ENCODE data around the gene CBR3.
A peak's percentile ranks its signal among the peaks of the same experiment; 100 is the strongest.

Gene CBR3

DNA sequence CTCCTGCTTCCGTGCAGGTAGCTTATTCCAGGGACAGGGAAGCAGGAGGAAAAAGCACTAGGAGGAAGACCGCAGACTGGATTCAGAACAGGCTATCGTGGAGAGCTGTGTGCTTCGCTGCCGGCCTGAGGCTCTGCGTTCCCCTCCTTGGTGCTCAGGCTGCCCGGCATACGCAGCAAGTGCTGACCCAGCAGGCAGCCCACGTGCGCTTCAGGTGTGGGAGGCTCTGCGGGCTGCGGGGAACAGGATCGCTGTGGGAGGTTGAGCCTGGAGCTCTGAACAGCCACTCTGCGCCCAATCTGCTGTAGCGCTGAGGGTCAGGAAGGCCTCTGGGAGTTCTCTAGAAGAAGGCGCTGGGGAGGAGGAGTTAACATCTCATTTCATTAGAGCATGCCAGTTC lies 49.7 kb downstream of the CBR3 start:
- no peak for DNase-seq
- no peak for ATAC-seq

DNA sequence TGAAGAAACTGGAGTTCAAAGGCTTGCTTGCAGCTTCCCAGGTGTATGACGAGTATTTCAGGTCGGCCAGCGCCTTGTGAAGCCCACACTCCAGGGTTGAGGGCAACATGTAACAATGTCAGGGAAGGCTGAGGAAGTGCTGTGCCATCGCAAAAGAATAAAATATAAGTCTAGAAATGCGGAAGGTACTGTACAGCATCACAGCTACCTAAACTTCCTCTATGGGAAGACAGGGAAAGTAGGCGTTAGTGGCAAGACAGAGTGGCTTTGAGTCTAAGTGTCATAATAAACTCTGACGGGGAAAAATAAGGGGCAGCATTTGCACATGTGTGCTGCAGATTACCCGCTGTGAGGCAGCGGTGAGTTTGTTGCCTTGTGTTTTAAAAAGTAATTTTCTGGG lies 50.6 kb downstream of the CBR3 start:
- DNase-seq, result no peak

DNA sequence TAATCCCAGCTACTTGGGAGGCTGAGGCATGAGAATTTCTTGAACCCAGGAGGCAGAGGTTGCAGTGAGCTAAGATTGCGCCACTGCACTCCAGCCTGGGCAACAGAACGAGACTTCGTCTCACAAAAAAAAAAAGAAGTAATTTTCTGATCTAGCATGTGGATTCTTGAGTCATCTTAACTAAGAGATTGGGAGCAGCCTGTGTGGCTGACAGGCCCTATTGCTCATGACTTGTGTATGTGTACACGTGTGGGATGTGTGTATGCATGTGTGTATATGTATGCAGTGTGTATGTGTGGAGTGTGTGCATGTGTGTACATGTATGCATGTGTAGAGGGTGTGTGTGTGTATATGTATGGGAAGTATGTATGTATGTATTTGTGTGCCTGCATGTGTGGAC lies 51.2 kb downstream of the CBR3 start:
- ATAC-seq (no peak), DNase-seq (no peak)

More for the DNA sequence above, 50.6 kb downstream of the CBR3 start:
- no peak for ATAC-seq

DNA sequence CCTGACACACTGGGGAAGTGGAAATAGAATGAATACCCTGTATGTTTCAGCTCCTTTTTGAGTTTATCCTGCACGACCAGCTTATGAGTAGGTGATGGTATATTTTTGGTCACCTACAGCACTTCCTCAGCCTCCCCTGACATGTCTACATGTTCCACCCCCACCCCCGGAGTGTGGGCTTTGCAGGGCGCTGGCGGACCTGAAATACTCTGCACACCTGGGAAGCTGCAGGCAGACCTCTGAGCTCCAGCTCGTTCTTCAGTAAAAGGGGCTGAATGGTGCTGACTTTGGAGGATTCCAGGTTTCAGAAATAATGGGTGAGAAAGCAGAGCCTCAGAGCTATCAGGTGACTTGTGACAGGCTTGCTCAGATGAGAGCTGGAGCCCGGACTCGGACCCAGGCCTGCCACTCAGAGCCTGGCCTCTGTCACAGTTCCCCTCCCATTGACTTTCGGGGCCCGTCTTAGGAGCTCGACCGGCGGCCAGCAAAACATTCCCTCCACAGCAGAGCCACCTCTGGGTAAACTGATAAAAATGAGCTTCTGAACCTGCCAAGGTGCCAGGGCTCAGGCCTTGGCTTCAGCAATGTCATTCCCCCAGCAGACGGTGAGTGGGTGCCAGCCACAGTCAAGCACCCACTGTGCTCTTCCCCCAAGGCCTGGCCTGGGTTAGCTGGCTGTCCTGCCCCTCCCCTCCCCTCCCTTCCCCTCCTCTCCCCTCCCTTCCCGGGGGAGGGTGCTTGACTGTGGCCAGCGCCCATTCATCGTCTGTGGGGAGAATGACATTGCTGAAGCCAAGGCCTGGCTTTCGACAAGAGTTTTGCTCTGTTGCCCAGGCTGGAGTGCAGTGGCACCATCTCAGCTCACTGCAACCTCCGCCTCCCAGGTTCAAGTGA lies 51.9 kb downstream of the CBR3 start:
- no peak for DNase-seq
- ATAC-seq, result peak; percentile 9

DNA sequence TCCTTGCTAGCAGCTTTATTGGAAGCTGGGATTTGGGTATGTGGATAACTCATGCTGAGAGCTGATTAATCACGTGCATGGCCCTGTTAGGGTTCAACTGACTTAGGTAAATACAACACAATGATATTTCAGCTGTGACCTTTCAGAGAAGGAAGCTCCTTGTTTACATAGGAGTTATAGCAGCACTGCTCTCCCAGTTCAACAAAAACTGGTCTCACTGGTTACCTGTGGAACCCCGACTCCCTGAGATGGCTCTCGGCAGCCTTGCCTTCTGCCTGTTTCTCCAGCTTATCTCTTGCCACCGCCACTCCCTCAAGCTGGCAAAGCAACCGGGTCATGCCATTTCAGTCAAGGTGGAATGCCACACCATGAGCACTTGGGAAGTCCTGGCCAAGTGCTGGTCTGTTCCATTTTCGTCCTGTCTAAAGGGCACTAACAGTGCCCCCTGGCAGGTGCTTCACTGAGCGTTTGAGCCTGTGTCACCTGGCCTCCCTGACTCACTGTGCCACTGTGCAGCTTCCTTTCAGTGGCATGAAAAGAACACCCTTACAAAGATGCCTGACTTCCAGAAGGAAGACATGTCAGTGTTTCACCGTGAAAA lies 53.3 kb downstream of the CBR3 start:
- ATAC-seq (no peak), DNase-seq (no peak)

DNA sequence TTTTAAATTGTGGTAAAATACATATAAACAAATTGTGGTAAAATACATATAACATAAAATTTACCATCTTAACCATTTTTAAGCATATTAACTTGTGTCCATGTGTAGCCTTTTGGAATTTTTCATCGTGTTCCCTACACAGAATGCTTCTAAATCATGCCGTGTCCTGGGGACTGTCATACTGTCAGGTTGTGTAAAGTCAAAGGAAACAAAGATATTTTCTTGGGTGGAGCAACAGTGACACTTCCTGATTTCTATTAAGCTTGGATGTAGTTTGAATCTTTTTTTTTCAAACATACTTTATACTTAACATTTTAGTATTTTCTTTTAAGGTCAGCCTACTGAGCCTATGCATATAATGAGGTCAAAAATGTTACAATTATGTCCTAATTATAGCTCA lies 54.1 kb downstream of the CBR3 start:
- no peak for ATAC-seq
- no peak for DNase-seq

DNA sequence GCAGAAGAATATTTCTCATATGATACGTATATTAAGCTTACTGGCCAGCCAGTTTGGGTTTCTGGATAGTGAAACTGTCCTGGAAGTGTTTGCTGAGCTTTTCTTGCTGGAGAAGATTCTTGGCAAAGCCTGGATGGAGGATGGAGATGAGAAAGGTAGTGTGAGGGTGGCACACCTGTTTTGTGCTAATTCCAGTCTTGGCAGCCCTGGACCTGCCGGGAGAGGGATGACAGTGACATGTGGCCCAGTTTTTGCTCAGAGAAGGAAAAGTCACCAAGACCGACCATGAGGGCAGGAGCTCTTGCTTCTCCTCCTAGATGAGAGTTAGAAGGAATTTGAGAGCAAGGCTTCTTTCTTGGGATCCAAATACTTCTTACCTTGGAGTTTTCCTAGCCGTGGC lies 55.9 kb downstream of the CBR3 start:
- no peak for ATAC-seq
- no peak for DNase-seq

DNA sequence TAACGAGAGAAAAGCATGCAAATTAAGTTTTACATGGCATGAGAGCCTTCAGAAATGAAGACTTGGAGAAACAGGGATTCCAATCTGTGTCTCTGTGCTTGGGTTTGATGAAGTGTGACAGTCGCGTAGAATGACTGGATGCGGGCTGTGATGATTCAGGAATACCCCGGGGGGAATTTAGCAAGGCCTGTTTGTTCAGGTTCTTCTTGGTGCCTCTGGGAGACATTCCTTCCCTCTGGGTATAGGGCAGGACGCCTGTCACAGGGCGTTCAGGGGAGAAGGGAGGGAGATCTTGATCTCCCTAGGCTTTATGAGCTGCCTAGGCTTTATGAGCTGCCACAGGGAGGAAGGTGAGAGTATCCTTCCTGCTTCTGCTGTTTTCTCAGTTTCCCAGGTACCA lies 58.3 kb downstream of the CBR3 start:
- ATAC-seq, result no peak

DNA sequence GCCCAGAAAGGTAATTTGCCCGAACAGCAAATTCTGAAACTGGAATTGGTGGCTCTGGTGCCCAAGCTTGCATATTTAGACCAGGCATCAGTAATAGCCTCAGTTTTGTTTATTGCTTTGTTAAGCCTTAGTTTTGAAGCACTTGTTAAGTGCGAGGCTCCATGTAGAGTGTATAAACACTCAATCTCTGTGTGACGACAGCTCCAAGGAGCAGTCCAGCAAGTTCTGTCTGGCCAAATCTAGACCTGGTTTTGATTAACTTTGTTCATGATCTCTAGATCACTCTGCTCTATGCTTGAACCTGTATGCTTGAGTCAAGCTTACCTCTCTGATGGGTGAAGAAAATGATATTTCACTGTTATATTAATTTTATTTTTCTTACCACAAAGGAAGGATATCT lies 59.1 kb downstream of the CBR3 start:
- DNase-seq (no peak), ATAC-seq (no peak)

More for the DNA sequence above, 58.3 kb downstream of the CBR3 start:
- DNase-seq, result no peak

DNA sequence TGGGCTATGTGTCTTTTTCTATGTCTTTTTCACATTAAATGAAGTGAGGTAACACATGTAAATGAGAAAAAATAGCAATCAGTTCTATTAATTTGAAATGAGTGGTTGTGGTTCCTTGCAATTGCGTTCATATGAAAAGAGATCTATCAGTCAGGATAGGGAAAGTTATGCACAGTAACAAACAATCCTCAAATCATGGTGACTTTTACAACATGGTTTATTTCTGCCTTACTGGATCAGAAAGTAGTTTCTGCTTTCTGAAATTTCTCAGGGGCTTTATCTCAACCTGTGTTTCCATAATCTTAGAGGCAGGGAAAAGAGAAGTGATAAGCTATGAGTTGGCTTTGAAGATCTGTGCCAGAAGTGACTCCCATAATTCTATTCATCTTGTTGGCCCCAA lies 60.7 kb downstream of the CBR3 start:
- DNase-seq (no peak), ATAC-seq (no peak)
